NCI-H446 treated with DMSO at 0.1 percent for 48 hours (cell line): ENCODE results near the gene IRF2BP2.
"Not testable (repeated sequence)": the region's sequence is repeated elsewhere in the genome, so short reads cannot be mapped to it uniquely, and the experiment has no call there.

Source experiments
- DNase-seq: peaks from one replicate; lab custom pipeline; 2025; lab: John Stamatoyannopoulos, UW

IRF2BP2 gene

DNA sequence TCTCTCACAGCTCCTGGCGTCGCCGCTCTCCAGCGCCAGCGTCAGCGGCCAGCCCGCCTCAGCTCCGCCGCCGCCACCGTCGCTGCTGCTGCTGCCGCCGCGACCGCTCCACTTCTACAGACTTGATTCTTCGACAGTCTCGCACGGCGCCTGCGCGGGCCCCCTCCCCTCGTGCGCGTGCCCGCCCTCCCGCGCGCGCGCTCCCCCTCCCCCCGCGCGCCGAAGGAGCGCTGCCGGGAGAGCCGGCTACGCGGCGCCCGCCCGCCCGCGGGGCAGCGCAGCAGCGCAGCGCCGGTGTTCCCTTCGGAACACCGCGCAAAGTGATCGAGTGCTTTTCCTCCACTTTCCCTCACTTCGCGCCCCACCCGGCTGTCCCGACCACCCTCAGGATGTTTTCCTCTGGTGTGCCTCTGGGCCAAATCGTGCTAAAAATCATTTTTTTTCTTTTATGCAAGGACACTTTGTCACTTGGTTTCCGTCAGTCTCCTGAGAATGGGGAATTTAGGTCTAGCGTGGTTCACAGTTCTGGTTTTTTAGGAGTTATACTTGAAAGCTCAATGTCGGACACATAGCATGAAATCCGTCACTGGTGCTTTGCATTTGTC lies at the start of gene IRF2BP2:
IRF2BP2 (minus strand) TSS at position 118 of the 605 bp plus-strand sequence. CDS start 684 bp downstream, outside the sequence.
- DNase-seq = peak; percentile 78

DNA sequence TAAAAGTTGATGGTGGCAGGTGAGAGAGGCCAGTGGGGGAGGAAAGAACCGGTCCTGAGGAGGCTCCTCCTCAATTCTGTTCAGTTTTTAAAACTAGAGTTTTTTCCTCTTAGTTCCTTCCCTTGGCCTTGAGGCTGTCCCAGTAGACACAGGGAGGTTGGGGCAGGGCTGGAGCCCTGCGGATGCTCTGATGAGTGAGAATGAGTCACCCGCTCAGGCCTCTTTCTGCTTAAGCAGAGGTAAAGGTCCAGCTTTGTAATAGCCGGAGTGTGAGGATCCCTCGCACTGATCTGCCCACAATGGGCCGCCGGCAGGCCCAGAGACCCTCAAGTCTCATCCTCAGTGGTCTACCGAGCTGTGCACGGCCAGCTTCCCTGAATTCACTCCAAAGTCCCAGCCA lies 49.6 kb upstream of the IRF2BP2 start:
- no peak for DNase-seq

DNA sequence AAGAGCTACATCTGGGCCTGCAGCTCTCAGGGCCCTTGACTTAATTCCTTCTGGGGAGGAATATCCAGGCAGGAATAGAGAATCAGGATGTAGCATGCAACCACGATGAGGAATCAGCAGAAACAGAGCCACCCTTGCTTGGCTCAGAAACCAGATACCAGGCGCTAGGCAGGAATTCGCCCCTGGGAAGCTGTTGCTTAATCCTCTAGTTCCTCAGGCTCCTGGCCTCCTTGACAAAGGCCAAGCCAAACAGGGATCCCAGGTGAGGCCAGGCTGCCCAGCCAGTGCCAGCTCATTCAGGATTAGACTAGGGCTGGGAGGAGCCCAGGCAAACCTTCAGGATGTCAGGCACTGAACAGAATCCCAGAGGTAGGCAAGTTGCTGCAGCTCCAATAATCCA lies 48.2 kb upstream of the IRF2BP2 start:
- DNase-seq = no peak

DNA sequence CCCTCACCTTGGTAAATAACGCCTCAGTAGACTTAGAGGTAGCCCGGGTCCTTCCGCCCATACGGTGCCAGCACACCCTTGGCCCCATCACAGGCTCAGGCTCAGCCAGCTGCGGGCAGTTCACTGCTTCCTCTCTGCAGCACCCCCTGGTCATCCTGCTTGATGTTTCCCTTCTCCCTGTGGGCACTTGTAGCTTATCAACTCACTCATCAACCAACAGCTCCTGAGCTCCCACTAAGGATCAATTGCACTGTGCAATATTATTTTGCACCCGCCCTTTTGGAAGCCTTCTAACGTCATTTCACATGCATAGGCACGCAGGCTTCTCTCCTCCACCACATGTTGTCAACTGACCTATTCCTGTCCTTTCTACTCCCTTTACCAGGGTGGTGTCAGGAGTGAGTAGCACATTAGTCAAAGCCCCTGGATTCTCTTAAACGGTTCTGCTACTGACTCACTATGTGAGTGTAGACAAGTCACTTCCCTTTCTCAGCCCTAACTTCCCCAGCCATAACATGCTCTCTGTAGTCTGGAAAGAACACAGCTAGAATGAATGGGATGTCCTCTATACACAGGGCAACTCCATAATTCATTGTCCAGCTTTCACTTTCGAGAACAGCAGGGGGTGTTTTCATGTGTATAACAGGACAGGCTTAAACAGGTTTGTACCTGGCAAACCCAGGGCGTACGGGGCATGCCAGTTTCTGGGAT lies 47.1 kb upstream of the IRF2BP2 start:
- DNase-seq = no peak

DNA sequence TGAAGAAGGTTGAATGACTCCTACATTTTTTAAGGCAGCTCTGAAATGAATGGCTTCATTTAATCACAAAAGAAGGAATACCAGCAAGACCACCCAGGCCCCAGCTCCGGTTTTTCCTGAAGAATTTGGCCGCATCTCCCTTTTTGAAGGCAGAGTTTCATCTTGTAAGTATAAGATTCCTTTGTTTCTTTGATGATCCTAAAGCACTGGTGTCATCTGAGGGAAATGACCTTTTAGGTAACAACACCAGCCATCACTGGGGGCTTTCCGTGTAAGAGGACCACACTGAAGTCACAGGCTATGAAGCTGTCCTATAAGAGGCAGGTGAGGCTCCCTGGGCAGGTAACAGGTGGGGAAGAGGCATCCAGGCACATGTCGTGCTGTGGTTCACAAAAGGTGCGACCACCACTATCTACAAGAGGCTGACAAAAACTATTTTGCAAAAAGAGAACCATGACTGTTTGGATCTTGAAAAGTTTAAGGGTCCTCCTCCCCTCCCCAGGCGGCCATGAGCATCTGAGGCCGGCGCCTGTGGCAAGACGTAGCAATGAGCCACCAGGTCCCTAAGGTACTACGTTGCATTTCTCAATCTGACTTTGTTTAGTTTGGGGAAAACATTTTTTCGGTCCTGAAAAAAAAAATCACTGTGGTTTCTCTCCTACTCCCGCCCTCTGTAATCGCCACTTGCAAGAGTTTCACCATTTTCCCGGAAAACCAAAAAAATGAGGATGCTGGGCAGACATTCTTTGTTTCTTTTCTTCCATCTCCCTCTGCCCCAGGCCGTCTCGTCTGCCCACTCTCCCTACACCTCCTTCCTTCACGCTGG lies 46.3 kb upstream of the IRF2BP2 start:
- no peak for DNase-seq

DNA sequence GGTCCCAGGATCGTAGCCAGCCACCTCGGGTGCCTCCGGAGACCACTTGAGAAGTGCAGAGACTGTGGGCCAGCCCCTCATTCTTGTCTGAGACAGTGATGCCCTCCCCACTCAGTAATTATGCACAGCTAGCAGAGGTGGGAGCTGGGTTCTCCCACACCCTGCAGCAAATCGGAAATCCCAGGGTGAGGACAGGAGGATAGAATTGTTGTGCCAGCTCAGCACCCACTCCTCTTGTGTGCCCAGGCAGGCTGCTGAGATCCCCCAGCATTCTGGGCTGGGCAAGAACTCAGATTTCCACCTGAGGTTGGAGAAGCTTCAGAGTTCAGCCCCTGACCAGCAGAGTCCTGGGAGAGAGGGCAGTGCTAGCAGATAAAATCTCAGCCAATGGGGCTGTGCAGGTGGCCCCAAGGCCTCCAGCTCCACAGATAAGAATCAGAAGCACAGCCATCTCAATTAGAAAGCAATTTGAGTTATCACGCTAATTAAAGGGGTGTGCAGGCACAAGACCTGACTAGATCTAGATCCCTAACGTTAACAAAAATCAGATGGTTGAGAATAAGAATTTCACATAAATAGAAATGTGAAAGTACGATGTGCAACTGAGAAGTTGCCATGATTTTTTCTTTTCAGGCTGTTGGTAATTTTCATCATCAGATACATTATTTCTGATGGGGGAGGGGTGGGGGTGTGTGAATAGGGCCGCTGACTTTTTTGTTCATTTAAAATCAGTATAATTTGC lies 45.5 kb upstream of the IRF2BP2 start:
- no peak for DNase-seq

DNA sequence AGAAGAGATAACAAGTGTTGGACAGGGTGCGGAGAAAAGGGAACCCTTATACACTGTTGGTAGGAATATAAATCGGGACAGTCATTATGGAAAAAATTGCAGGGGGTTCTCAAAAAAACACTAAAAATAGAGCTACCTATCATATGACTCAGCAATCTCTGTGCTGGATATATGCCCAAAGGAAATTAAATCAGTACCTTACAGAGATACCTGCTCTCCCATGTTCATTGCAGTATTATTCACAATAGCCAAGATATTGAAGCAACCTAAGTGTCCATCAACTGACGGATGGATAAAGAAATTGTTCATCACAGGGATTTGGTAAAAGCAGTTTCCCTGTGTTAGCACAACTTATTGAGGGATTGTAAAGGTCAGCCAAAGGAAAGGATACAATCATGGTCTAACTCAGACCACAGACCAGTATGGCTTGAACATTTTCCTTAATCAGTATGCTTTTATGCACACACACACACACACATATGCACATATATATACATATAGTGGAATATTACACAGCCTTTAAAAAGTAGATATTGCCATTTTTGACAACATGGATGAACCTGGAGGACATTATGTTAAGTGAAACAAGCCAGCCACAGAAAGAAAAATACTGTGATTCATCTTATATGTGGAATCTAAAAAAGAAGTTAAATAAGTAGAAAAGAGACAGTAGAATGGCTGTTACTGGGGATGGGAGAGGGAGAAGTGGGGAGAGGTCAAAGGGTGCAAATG lies 44.2 kb upstream of the IRF2BP2 start:
- no peak for DNase-seq

DNA sequence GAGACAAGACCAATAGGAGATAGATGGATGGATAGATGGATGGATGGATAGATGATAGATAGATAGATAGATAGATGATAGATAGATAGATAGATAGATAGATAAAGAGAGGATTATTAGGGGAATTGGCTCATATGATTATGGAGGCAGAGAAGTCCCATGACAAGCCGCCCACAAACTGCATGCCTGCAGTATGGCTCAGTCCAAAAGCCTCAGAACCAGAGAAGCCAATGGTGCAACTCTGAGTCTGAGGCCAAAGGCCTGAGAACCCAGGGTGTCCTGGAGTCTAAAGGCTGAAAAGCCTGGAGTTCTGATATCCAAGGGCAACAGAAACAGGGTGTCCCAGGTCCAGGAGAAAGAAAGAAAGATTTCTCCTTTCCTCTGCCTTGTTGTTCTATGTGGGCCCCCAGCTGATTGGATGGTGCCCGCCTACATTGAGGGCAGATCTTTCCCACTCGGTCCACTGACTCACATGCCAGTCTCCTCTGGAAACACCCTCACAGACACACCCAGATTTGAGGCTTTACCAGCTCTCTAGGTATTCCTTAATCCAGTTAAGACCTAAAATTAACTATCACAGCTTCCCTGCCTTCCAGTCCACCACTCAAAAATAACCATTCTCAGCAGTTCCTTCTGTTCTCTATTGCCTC lies 39.6 kb upstream of the IRF2BP2 start:
- DNase-seq = no peak

DNA sequence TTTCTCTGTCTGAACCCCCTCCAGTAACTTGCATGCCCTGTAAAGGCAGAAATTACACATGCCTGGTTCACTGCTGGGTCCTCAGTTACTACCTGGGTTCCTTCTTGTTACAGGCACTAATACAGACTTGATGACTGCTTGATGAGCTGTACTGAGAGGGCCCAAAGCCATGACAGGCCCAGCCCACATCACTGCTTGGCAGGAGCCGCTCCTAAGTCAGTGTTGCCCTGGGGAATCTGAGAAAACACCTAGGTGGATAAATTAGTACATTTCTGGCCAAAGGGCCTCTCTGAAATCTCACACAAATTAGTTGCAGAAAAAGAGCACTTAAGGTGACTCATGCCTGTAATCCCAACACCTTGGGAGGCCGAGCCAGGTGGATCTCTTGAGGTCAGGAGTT lies 37.8 kb upstream of the IRF2BP2 start:
- no peak for DNase-seq

DNA sequence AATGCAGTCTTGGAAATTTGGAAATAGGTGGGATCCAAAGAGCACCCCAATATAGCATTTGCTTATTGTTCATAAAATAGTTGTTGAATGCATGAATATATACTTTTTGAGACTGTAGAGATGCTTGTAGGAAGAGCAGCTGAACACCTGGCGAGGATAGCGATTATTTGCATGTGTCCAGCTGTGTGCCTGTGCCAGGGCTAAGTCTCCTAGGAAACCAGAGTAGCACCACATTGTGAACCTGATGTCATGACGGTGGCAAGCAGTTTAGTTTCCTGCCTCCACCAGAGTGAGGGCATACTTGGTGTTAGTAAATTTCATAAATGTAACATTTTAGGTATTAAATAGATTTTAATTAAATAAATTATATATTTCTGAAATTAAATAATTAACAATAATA lies 37.3 kb upstream of the IRF2BP2 start:
- DNase-seq = no peak

DNA sequence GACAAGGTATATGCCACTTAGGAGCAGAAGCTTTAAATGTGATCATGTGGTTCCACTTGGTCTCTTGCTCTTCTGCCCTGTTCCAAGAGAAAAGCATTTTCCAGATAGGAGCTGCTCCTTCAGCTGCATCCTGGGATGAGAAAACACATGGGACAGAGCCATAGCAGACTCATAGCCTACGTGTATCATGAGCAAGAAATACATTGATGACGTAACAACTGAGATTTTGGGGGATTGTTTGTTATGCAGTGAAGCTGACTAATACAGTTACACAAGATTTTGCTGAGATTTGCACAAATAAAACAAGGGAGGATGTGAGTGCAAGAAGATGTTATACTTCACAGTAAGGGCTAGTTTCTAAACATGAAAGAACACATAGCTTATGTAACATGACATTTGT lies 36.0 kb upstream of the IRF2BP2 start:
- DNase-seq = no peak

DNA sequence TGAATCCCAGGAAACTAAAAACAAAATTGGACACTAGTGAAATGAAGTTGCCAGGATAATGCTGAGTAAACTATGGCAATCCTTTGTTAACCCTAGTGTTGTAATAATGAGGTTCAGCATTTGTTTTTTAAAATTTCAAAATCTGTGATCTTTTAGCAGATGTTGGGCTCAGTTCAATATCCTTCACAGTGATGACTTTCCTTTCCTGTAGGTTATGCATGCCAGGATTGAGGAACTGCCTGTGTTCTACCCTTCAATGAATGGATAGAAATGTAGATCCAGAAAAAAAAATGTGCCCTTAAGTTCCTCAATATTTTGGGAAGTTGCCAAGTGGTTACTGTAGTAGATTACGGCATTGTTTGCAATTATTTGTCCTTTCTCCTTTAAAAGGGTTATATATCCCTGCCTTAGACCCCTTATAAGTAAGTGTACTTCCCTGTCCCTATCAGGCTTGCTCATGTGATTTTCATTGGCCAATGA lies 35.5 kb upstream of the IRF2BP2 start:
- no peak for DNase-seq

DNA sequence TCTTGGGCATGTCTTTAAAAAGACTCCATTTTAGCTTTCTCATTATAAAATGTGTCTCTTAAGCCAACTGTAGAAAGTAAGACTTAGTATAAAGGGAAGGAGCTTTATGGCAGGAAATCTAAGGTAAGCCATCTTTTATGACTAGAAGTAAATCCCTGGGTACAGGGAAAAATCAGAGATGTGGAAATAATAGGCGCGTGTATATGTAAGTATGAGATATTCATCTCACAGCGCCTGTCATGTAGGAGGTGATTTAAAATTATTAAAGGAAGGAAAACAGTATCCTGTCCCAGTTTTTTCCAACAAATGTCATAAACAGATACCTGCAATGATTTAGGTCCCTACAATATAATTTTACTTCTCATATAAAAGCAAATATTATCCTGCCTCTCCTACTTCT lies 35.0 kb upstream of the IRF2BP2 start:
- DNase-seq = no peak

DNA sequence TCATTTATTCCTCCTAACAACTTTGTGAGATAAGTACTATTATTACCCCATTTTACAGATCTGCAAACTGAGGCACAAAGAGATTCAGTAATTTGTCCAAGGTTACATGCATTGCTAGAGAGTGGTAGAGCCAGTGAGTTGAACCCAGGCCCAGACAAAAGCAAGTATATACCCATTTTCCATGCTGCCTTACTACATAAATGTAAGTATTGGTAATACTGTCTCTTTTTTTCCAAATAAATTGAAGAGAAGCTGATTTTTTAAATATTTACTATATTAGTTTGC lies 33.8 kb upstream of the IRF2BP2 start:
- DNase-seq = no peak

DNA sequence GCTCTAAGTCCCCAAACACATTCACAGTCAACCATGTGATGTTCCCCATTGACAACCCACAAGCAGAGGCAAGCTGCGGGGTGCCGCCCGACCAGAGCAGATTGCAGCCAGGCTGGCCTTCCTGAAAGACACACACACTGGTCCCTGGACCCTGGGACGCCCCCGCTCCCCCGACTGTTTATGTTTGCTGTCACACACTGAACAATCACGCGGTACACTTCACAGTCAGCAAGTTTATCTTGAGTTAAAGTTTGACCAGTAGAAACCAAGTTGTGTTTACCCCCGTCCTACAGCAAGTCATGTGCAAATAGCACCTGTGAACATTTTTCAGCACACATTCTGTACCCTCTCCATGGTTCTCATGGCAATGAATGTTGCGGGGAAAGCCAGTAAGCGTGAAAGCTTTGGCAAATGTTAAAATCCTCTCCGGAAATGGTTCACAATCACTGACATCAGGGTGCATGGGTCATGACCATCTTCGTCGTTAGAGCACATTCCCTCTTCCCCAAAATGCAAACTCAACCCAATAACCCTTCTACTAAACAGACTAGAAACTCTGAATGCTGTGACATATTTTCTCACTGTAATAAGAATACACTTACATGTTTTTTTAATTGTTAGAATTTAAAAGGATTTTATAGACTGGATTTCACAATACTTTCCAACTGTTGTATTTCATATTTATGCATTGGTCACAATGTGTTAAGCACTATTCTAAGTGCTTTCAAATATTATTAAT lies 33.3 kb upstream of the IRF2BP2 start:
- DNase-seq = no peak

DNA sequence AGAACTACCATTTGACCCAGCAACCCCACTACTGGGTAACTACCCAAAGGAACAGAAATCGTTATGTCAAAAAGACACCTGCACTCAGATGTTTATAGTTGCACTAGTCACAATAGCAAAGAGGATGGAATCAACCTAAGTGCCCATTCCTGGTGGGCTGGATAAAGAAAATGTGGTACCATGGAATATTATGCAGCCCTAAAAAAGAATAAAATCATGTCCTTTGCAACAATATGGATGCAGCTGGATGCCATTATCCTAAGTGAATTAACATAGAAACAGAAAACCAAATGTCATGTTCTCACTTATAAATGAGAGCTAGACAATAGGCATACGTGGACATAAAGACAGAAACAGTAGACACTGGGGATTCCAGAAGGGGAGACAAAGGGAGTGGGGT lies 32.5 kb upstream of the IRF2BP2 start:
- no peak for DNase-seq

DNA sequence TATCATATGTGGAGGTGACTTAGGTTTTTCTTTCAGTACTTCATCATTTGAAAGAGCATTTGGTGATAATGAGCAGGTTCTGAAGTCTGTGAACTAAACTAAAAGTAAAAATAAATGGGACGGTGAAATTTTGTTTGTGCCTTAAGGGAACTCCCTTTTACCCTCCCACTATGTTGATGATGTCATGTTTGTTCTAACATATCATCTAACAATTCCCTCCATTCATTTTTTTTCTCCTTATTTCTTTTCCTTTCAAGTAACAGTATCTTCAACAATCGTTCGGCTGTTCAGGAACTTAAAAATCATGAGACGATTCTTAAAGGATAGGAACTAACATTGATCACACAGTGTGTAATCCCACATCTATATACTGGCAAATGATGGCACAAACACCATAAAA lies 30.0 kb upstream of the IRF2BP2 start:
- no peak for DNase-seq

DNA sequence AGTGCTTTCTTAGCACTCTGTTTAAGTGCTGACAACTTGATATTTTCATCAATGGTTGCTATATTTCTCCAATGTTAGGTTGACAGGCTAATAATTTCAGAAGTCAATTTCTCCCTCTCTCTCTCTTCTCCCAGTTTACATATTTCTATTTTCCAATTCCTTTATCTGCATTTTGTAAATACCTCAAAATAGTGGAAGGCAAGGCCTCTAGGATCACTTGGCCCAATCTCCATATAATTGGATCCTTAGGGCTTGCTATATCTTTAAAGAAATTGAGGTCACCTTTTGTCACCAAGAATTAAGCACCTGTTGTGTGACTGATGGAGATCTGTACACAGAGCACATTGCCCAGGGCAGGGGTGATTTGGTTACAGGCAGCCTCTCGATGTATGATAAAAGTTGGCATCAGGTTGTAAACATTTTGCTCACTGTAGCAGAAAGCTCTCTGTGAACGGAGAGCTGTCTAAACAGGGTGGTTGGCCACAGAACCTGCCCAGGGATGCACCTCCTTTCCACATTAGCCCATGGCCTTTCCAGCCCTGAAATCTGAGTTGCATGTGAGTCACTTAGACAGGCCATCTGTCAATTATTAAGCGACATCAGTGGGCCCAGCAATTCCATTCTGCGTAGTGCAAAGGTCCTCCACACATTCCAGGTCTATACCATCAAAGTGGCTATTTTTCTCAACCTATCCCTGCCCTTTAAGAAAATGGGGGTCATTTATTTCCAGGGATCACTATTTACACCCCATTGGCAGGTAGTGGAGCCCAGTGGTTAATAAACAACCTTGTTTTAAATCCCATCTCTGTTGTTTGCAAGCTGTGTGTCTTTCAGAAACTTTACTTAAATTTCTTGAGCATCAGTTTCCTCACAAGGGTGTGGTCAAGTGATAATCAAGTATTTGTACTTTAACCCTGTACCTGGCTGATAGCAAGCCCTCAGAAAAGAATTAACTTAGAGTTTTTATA lies 29.1 kb upstream of the IRF2BP2 start:
- peak; percentile 41 for DNase-seq

DNA sequence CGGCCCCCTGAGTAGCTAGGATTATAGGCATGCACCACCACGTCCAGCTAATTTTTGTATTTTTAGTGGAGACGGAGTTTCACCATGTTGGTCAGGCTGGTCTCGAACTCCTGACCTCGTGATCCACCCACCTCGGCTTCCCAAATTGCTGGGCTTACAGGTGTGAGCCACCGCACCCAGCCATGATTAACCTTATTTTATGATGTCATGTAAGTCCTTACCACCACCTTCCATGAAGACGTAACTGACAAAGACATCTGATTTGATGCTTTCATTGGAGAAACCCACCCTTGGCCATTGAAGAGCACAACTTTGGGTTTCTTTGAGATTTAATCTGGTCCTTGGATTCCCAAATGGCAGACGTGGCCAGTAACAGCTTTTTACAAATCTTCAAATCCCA lies 24.9 kb upstream of the IRF2BP2 start:
- DNase-seq = not testable (repeated sequence)
